ENCODE measurements around the gene LMX1A. TPM values are rescaled to one million over a fixed set of nuclear protein-coding genes. Genes with fewer than 3 reads are reported as not detected.
A peak's percentile ranks its signal among the peaks of the same experiment; 100 is the strongest.

LMX1A gene
- total and polyA plus RNA-seq, 2 of the 13 experiments (the other 11 are each of a cell fraction or from before 2014, with no cell fraction given), result 0.07 TPM; not detected in 1

GRCh38 chr1:165253818-165254254, 102.7 kb downstream of the LMX1A start (continued):
- TF ChIP-seq, protein P1, sequence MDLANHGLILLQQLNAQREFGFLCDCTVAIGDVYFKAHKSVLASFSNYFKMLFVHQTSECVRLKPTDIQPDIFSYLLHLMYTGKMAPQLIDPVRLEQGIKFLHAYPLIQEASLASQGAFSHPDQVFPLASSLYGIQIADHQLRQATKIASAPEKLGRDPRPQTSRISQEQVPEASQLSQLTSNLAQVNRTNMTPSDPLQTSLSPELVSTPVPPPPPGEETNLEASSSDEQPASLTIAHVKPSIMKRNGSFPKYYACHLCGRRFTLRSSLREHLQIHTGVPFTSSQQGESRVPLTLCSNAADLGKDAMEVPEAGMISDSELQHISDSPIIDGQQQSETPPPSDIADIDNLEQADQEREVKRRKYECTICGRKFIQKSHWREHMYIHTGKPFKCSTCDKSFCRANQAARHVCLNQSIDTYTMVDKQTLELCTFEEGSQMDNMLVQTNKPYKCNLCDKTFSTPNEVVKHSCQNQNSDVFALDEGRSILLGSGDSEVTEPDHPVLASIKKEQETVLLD (CRISPR knock-in tag; IDR thresholded peaks at IDR 0.05; ENCODE audit: low read depth), result no peak
- TF ChIP-seq, protein P2, sequence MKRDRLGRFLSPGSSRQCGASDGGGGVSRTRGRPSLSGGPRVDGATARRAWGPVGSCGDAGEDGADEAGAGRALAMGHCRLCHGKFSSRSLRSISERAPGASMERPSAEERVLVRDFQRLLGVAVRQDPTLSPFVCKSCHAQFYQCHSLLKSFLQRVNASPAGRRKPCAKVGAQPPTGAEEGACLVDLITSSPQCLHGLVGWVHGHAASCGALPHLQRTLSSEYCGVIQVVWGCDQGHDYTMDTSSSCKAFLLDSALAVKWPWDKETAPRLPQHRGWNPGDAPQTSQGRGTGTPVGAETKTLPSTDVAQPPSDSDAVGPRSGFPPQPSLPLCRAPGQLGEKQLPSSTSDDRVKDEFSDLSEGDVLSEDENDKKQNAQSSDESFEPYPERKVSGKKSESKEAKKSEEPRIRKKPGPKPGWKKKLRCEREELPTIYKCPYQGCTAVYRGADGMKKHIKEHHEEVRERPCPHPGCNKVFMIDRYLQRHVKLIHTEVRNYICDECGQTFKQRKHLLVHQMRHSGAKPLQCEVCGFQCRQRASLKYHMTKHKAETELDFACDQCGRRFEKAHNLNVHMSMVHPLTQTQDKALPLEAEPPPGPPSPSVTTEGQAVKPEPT (CRISPR knock-in tag; IDR thresholded peaks at IDR 0.05; ENCODE audit: low read depth), result no peak
- TF ChIP-seq, protein P3, sequence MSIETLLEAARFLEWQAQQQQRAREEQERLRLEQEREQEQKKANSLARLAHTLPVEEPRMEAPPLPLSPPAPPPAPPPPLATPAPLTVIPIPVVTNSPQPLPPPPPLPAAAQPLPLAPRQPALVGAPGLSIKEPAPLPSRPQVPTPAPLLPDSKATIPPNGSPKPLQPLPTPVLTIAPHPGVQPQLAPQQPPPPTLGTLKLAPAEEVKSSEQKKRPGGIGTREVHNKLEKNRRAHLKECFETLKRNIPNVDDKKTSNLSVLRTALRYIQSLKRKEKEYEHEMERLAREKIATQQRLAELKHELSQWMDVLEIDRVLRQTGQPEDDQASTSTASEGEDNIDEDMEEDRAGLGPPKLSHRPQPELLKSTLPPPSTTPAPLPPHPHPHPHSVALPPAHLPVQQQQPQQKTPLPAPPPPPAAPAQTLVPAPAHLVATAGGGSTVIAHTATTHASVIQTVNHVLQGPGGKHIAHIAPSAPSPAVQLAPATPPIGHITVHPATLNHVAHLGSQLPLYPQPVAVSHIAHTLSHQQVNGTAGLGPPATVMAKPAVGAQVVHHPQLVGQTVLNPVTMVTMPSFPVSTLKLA (IDR thresholded peaks at IDR 0.05), result no peak
- no peak for TF ChIP-seq THAP9 (CRISPR knock-in tag; IDR thresholded peaks at IDR 0.05; ENCODE audit: borderline replicate concordance)
- no peak for TF ChIP-seq PRPF4 (IDR thresholded peaks at IDR 0.05; ENCODE audit: low read depth, low read length, poor library complexity, severe bottlenecking)
- TF ChIP-seq ZNF441 (CRISPR knock-in tag; IDR thresholded peaks at IDR 0.05; ENCODE audit: borderline replicate concordance), result no peak
- 0 out of 2 replicates have a peak, but pooled peaks have one; percentile 51 for TF ChIP-seq EHMT2 (IDR thresholded peaks at IDR 0.05; ENCODE audit: borderline replicate concordance, low read depth, low read length)
- TF ChIP-seq SIX4 (CRISPR knock-in tag; IDR thresholded peaks at IDR 0.05), result no peak
- no peak for TF ChIP-seq HNRNPH1 (optimal IDR thresholded peaks at IDR 0.05; ENCODE audit: low read depth, low read length)
- TF ChIP-seq CREBL2 (CRISPR knock-in tag; IDR thresholded peaks at IDR 0.05; ENCODE audit: borderline replicate concordance), result no peak
- TF ChIP-seq, protein P4, sequence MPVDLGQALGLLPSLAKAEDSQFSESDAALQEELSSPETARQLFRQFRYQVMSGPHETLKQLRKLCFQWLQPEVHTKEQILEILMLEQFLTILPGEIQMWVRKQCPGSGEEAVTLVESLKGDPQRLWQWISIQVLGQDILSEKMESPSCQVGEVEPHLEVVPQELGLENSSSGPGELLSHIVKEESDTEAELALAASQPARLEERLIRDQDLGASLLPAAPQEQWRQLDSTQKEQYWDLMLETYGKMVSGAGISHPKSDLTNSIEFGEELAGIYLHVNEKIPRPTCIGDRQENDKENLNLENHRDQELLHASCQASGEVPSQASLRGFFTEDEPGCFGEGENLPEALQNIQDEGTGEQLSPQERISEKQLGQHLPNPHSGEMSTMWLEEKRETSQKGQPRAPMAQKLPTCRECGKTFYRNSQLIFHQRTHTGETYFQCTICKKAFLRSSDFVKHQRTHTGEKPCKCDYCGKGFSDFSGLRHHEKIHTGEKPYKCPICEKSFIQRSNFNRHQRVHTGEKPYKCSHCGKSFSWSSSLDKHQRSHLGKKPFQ (CRISPR knock-in tag; IDR thresholded peaks at IDR 0.05; ENCODE audit: insufficient replicate concordance), result no peak
- TF ChIP-seq SRSF9 (IDR thresholded peaks at IDR 0.05; ENCODE audit: borderline replicate concordance, insufficient read depth, low read depth, low read length, poor library complexity, severe bottlenecking), result no peak
- TF ChIP-seq SMAD1 (CRISPR knock-in tag; IDR thresholded peaks at IDR 0.05; ENCODE audit: borderline replicate concordance, low read depth), result no peak
- TF ChIP-seq ZNF230 (CRISPR knock-in tag; IDR thresholded peaks at IDR 0.05), result no peak
- no peak for TF ChIP-seq ZNF143 (CRISPR knock-in tag; IDR thresholded peaks at IDR 0.05)
- no peak for TF ChIP-seq RFX5 (IDR thresholded peaks at IDR 0.05; ENCODE audit: low read depth, low read length)
- TF ChIP-seq RBFOX2 (IDR thresholded peaks at IDR 0.05; ENCODE audit: low read depth, low read length), result no peak; the same call in 1 of the 2 replicates
